Activated naive CD4-positive, alpha-beta T cell treated with anti-CD3 and anti-CD28 coated beads for 36 hours (primary cell): Measurements from ENCODE around the gene FSTL5. TPM values are rescaled to one million over a fixed set of nuclear protein-coding genes. Genes with fewer than 3 reads are reported as not detected.

ENCODE experiments used
- CTCF ChIA-PET: fragments of 350-600 bp; sonication (Branson Sonifier 250); formaldehyde crosslinking; loops from one replicate; lab custom pipeline; 2021; ENCODE audit warnings: antibody characterized with exemption; lab: Charles Lee
- DNase-seq: peaks from one replicate; pipeline ENCODE4 v3.0.0-alpha.2; 2020
- H3K27ac Mint-ChIP-seq: one replicate; pipeline ENCODE4 v1.8.0; 2021; ENCODE audit warnings: mild to moderate bottlenecking, mixed read lengths
- H3K27me3 Mint-ChIP-seq: one replicate; pipeline ENCODE4 v1.8.0; 2021; ENCODE audit warnings: low read depth, mixed read lengths
- H3K36me3 Mint-ChIP-seq: one replicate; pipeline ENCODE4 v1.8.0; 2021; ENCODE audit warnings: low read depth, mixed read lengths
- H3K4me1 Mint-ChIP-seq: one replicate; pipeline ENCODE4 v1.8.0; 2021; ENCODE audit warnings: low read depth, mixed read lengths
- H3K4me3 Mint-ChIP-seq: one replicate; pipeline ENCODE4 v1.8.0; 2021; ENCODE audit warnings: mild to moderate bottlenecking, moderate library complexity, mixed read lengths
- H3K9me3 Mint-ChIP-seq: one replicate; pipeline ENCODE4 v1.8.0; 2021; ENCODE audit warnings: mixed read lengths
- intact Hi-C: fragments of 100-400 bp; cut with micrococcal nuclease; formaldehyde crosslinking; loops from one replicate; pipeline ENCODE4 v1.15.1; 2023
- total RNA-seq, 2 experiments: library from RNA; stranded (reverse); gene quantifications; one replicate each; pipeline ENCODE4 v1.2.3, GENCODE V29; 2021

Gene FSTL5
- total RNA-seq, 2 experiments from 2014 or later: not detected

- CTCF ChIA-PET: no interaction called here
- Mint-ChIP-seq H3K4me1 (no peaks in the 10 kb centered on the region), H3K4me3 (no peak overlapping the region), H3K36me3 (no peaks in the 10 kb centered on the region), H3K27me3 (no peaks in the 10 kb centered on the region), H3K9me3 (peaks cover 10% of the 10 kb centered on the region), H3K27ac (no peak overlapping the region)
- intact Hi-C loops: no loop called here
- DNase-seq: no peak
Observed at GRCh38 chr4:161411901-161412300, 751.9 kb downstream of the FSTL5 start.

GRCh38 chr4:161404346-161405110, 759.3 kb downstream of the FSTL5 start:
- CTCF ChIA-PET: no interaction called here
- no peaks in the 10 kb centered on the region for H3K4me1 Mint-ChIP-seq
- no peaks in the 10 kb centered on the region for H3K27me3 Mint-ChIP-seq
- H3K27ac Mint-ChIP-seq: no peak overlapping the region
- H3K36me3 Mint-ChIP-seq: no peaks in the 10 kb centered on the region
- intact Hi-C loops: no loop called here
- DNase-seq: no peak
- H3K4me3 Mint-ChIP-seq: no peak overlapping the region
- peaks cover 7% of the 10 kb centered on the region for H3K9me3 Mint-ChIP-seq

GRCh38 chr4:161403781-161404180, 760.0 kb downstream of the FSTL5 start:
- peaks cover 7% of the 10 kb centered on the region for H3K9me3 Mint-ChIP-seq
- no peak for DNase-seq
- H3K4me1 Mint-ChIP-seq: no peaks in the 10 kb centered on the region
- intact Hi-C loops: no loop called here
- H3K36me3 Mint-ChIP-seq: no peaks in the 10 kb centered on the region
- no peak overlapping the region for H3K4me3 Mint-ChIP-seq
- CTCF ChIA-PET: no interaction called here
- no peaks in the 10 kb centered on the region for H3K27me3 Mint-ChIP-seq
- H3K27ac Mint-ChIP-seq: no peak overlapping the region

- Mint-ChIP-seq H3K36me3 (no peaks in the 10 kb centered on the region), H3K27me3 (no peaks in the 10 kb centered on the region), H3K4me1 (no peaks in the 10 kb centered on the region)
Observed at GRCh38 chr4:161393602-161394001, 770.2 kb downstream of the FSTL5 start.

DNA sequence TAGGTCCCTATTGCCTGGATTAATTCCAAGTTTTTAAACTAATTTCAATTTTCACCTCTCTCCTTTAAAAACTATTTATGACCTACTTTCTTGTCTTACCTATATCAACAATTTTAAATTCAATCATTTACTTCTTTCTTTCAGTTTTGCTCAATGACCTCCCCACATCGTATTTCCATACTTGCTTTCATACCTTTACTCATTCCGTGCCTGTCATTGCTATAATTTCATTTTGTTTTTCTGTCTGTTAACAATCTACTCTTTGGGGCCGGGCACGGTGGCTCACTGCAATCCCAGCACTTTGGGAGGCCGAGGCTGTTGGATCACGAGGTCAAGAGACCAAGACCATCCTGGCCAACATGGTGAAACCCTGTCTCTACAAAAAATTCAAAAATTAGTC, 781.1 kb downstream of the FSTL5 start:
- no peaks in the 10 kb centered on the region for H3K36me3 Mint-ChIP-seq
- no peak overlapping the region for H3K27ac Mint-ChIP-seq
- H3K27me3 Mint-ChIP-seq: no peaks in the 10 kb centered on the region
- no peak overlapping the region for H3K4me3 Mint-ChIP-seq
- CTCF ChIA-PET: no interaction called here
- peaks cover 5% of the 10 kb centered on the region for H3K9me3 Mint-ChIP-seq
- H3K4me1 Mint-ChIP-seq: no peaks in the 10 kb centered on the region
- intact Hi-C loops: no loop called here
- no peak for DNase-seq

More at GRCh38 chr4:161393602-161394001, 770.2 kb downstream of the FSTL5 start:
- CTCF ChIA-PET: interaction anchor here (0.5 kb wide), 1 partner anchor 17 kb away, joined by 3 read pairs; no protein-coding TSS in a partner anchor
- Mint-ChIP-seq H3K9me3 (peaks cover 2% of the 10 kb centered on the region), H3K4me3 (no peak overlapping the region), H3K27ac (no peak overlapping the region)
- no peak for DNase-seq
- intact Hi-C loops: no loop called here

DNA sequence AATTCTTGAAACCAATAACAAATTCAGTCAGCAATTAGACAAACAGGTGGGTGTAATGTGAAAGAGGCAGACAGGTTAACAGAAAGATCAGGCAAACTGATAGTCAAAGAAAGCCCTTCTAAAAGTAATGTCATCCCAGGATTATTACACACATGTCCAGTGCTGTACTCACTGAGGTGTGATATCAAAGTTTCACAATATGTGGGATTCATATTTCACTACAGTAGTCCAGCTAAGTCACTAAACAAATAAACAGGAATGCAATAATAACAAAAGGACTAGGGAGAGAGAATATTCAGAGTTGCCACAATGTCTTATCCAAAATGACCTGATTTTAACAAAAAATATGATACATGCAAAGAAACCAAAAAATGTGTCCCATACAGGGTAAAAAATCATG, 787.5 kb downstream of the FSTL5 start:
- Mint-ChIP-seq H3K27ac (no peak overlapping the region), H3K27me3 (no peaks in the 10 kb centered on the region), H3K36me3 (no peaks in the 10 kb centered on the region), H3K4me1 (no peaks in the 10 kb centered on the region), H3K9me3 (peaks cover 5% of the 10 kb centered on the region), H3K4me3 (no peak overlapping the region)
- intact Hi-C loops: no loop called here
- no peak for DNase-seq
- CTCF ChIA-PET: no interaction called here

DNA sequence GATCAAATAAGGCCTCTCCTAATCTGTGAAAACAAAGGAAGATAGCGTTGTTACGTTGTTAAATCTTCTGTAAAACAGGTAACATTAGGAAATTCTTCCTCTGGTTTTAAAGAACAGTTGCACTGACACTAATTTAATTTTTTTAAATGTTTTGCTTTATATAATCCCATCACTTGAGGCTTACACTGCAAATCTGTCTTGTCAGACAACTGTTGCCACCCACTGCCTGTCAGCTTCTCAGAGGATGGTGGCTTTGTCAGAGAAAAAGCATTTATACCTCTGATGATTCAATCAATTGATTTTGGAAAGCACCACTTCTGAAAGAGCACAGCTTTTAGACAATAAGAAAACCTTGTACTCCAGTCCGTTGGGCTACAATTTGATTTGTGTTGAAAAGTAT, 799.1 kb downstream of the FSTL5 start:
- no peaks in the 10 kb centered on the region for H3K4me1 Mint-ChIP-seq
- H3K27ac Mint-ChIP-seq: no peak overlapping the region
- H3K9me3 Mint-ChIP-seq: peaks cover 1% of the 10 kb centered on the region
- DNase-seq: no peak
- no peaks in the 10 kb centered on the region for H3K36me3 Mint-ChIP-seq
- intact Hi-C loops: no loop called here
- CTCF ChIA-PET: no interaction called here
- no peak overlapping the region for H3K4me3 Mint-ChIP-seq
- H3K27me3 Mint-ChIP-seq: no peaks in the 10 kb centered on the region

- no peak overlapping the region for H3K4me3 Mint-ChIP-seq
- H3K9me3 Mint-ChIP-seq: no peaks in the 10 kb centered on the region
- CTCF ChIA-PET: no interaction called here
- no peak overlapping the region for H3K27ac Mint-ChIP-seq
- no peaks in the 10 kb centered on the region for H3K4me1 Mint-ChIP-seq
- no peaks in the 10 kb centered on the region for H3K27me3 Mint-ChIP-seq
- intact Hi-C loops: no loop called here
- no peaks in the 10 kb centered on the region for H3K36me3 Mint-ChIP-seq
- no peak for DNase-seq
Observed at GRCh38 chr4:161360982-161361381, 802.8 kb downstream of the FSTL5 start.

- H3K4me1 Mint-ChIP-seq: no peaks in the 10 kb centered on the region
- CTCF ChIA-PET: no interaction called here
- intact Hi-C loops: no loop called here
- H3K27me3 Mint-ChIP-seq: no peaks in the 10 kb centered on the region
- no peak for DNase-seq
- no peaks in the 10 kb centered on the region for H3K9me3 Mint-ChIP-seq
- H3K4me3 Mint-ChIP-seq: no peak overlapping the region
- no peaks in the 10 kb centered on the region for H3K36me3 Mint-ChIP-seq
- no peak overlapping the region for H3K27ac Mint-ChIP-seq
Observed at GRCh38 chr4:161359491-161359890, 804.3 kb downstream of the FSTL5 start.

GRCh38 chr4:161356351-161356750, 807.4 kb downstream of the FSTL5 start:
- intact Hi-C loops: no loop called here
- Mint-ChIP-seq H3K27me3 (no peaks in the 10 kb centered on the region), H3K4me3 (no peak overlapping the region), H3K27ac (no peak overlapping the region), H3K9me3 (no peaks in the 10 kb centered on the region), H3K4me1 (no peaks in the 10 kb centered on the region), H3K36me3 (no peaks in the 10 kb centered on the region)
- DNase-seq: no peak
- CTCF ChIA-PET: no interaction called here

- Mint-ChIP-seq H3K27ac (no peak overlapping the region), H3K4me3 (no peak overlapping the region)
Observed at GRCh38 chr4:161350946-161351345, 812.9 kb downstream of the FSTL5 start.

GRCh38 chr4:161345741-161346140, 818.1 kb downstream of the FSTL5 start:
- Mint-ChIP-seq H3K27ac (no peak overlapping the region), H3K36me3 (no peaks in the 10 kb centered on the region), H3K27me3 (no peaks in the 10 kb centered on the region), H3K4me1 (no peaks in the 10 kb centered on the region), H3K9me3 (peaks cover 19% of the 10 kb centered on the region), H3K4me3 (no peak overlapping the region)
- DNase-seq: no peak
- intact Hi-C loops: no loop called here
- CTCF ChIA-PET: no interaction called here

More at GRCh38 chr4:161350946-161351345, 812.9 kb downstream of the FSTL5 start:
- Mint-ChIP-seq H3K4me1 (no peaks in the 10 kb centered on the region), H3K27me3 (no peaks in the 10 kb centered on the region), H3K36me3 (no peaks in the 10 kb centered on the region), H3K9me3 (peaks cover 14% of the 10 kb centered on the region)
- DNase-seq: no peak
- CTCF ChIA-PET: no interaction called here
- intact Hi-C loops: no loop called here

DNA sequence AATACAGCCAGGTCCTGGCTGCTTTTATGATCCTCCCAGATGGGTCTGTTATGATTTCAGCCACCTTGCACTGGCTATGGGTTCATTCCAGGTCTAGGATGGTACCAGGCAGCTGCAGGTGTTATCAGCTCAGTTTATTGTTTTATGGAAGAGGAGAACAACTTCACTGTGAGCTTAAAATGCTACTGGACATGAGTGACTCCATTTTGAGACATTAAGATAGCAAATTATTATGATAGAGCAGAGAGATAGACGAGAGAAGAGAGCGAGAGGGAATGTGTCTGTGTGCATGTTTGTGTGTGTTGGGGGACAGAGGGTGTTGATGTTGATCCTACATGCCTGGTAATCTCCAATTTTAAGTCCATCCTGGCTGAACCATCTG, 820.2 kb downstream of the FSTL5 start:
- H3K36me3 Mint-ChIP-seq: no peaks in the 10 kb centered on the region
- CTCF ChIA-PET: no interaction called here
- peaks cover 11% of the 10 kb centered on the region for H3K9me3 Mint-ChIP-seq
- H3K27ac Mint-ChIP-seq: no peak overlapping the region
- no peaks in the 10 kb centered on the region for H3K27me3 Mint-ChIP-seq
- intact Hi-C loops: no loop called here
- DNase-seq: no peak
- H3K4me1 Mint-ChIP-seq: no peaks in the 10 kb centered on the region
- H3K4me3 Mint-ChIP-seq: no peak overlapping the region
